CD4-positive, alpha-beta T cell treated with Interleukin-21 for 1 hour (primary cell): Measurements from ENCODE around the gene GSDMA.

Experiments used
- DNase-seq: peaks from one replicate; pipeline ENCODE4 v3.0.0-alpha.2; 2020

Gene GSDMA

GRCh38 chr17:40023590-40024292, 60.9 kb downstream of the GSDMA start:
- no peak for DNase-seq

- no peak for DNase-seq
These were observed 62.1 kb downstream of the GSDMA start for GRCh38 chr17:40024901-40025300.

- DNase-seq, result no peak
These were observed 62.8 kb downstream of the GSDMA start for GRCh38 chr17:40025559-40025958.

GRCh38 chr17:40025991-40026815, 63.4 kb downstream of the GSDMA start:
- DNase-seq, result peak; percentile 39

- peak; percentile 76 for DNase-seq
These were observed 64.2 kb downstream of the GSDMA start for GRCh38 chr17:40026816-40027613.
